Breast epithelium (tissue), 3 donors: ENCODE results near the gene POSTN.

ENCODE experiments used
- POLR2AphosphoS5 ChIP-seq, 3 donors: sonication (generic); formaldehyde crosslinking; IDR thresholded peaks; one replicate each; pipeline ENCODE4 v1.6.1; 2017; ENCODE audit warnings: antibody characterized with exemption in 3 of 3
- TF ChIP-seq, protein P1 (sequence below), 3 donors: fragments of 450-650 bp; IDR thresholded peaks; one replicate each; pipeline ENCODE4 v1.5.1; 2016 to 2017; ENCODE audit warnings: antibody characterized with exemption in 3 of 3, mild to moderate bottlenecking in 3 of 3, moderate library complexity in 3 of 3

GRCh38 chr13:37560526-37560925, 38.0 kb downstream of the POSTN start:
- no peak for TF ChIP-seq POLR2AphosphoS5 (IDR thresholded peaks at IDR 0.05)
- TF ChIP-seq, protein P1, sequence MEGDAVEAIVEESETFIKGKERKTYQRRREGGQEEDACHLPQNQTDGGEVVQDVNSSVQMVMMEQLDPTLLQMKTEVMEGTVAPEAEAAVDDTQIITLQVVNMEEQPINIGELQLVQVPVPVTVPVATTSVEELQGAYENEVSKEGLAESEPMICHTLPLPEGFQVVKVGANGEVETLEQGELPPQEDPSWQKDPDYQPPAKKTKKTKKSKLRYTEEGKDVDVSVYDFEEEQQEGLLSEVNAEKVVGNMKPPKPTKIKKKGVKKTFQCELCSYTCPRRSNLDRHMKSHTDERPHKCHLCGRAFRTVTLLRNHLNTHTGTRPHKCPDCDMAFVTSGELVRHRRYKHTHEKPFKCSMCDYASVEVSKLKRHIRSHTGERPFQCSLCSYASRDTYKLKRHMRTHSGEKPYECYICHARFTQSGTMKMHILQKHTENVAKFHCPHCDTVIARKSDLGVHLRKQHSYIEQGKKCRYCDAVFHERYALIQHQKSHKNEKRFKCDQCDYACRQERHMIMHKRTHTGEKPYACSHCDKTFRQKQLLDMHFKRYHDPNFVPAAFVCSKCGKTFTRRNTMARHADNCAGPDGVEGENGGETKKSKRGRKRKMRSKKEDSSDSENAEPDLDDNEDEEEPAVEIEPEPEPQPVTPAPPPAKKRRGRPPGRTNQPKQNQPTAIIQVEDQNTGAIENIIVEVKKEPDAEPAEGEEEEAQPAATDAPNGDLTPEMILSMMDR (IDR thresholded peaks at IDR 0.05): no peak
